Suppressor macrophage (primary cell): ENCODE results near the gene SNCAIP.
"Not testable (repeated sequence)": the region's sequence is repeated elsewhere in the genome, so short reads cannot be mapped to it uniquely, and the experiment has no call there.

ENCODE experiments used
- DNase-seq, 4 experiments: peaks; one replicate each; pipeline ENCODE4 v3.0.0-alpha.2; 2020 to 2022

Gene SNCAIP

DNA sequence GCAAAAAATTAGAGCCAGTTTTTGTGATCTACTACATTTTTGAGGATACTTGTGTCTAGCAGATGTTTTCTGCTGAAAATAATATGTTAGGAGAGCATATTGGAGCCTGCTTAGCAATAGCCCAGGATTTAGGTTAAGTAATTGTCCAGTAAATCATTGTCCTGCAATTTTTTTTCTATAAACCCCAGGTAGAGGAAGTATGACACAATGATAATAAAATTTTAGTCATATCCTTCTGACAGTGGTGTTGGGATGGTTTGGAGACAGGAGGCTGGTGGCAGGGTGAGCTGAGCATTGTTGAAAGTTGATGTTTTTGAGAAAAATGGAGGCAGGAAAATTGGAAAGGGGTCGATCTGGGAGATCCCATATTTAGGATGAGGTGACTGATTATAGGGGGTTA, 3.5 kb downstream of the SNCAIP start:
- no peak for DNase-seq

GRCh38 chr5:122316656-122317055, 4.6 kb downstream of the SNCAIP start:
- DNase-seq: no peak

DNA sequence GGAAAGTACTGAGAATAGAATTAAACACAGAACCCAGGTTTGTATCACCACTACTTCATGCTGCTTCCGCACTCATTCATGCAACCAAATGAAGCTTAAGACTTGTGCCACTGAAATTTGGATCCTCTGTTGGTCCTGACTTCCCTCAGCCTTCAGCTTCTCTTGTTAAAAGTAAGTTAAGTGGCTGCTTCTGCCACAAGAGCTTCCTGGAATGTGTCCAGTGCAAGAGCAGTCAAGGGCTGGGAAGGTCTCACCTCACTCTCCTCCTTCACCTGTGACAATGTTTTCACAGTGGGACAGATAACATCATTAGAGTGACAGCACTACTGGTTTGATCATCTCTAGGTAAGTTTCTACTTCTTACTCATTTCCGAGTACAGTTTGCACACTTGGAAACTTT, 7.9 kb downstream of the SNCAIP start:
- no peak for DNase-seq

- no peak for DNase-seq
Measured at GRCh38 chr5:122321921-122322320, 9.9 kb downstream of the SNCAIP start.

DNA sequence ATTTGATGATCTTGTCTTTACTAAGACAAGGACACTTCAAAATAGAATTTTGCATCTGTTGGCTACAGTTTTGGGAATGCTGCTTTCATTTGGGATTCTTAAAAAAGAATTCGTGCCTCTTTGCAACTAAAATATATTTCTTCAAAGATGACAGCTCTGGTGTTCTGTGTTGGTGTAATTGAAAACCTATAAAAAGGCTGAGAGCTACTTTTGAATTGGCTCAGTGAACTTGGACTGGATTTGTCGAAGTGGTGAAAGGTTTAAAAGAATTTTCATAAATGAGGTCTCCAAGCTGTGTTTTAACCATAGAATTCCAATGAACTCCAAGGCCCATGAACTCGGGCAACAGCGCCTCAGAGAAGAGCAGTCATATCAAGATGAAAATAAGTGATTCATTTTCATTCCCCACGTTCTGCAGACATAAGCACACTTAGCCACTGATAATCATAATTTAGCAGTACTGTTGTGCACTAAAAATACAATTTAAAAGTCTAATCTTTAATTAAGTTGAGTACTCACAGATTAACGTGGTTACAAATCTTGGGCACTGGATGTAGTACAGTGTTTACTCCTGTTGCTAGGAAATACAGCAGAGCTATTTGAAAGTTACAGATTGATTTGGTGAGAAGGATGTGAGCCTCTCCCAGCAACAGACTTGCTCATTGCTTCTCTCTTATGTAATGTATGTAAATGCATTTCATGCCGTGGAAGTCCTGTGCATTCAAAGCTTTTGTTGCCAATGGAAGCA, 10.9 kb downstream of the SNCAIP start:
- no peak for DNase-seq

- DNase-seq: no peak
Measured at GRCh38 chr5:122323738-122324137, 11.7 kb downstream of the SNCAIP start.

DNA sequence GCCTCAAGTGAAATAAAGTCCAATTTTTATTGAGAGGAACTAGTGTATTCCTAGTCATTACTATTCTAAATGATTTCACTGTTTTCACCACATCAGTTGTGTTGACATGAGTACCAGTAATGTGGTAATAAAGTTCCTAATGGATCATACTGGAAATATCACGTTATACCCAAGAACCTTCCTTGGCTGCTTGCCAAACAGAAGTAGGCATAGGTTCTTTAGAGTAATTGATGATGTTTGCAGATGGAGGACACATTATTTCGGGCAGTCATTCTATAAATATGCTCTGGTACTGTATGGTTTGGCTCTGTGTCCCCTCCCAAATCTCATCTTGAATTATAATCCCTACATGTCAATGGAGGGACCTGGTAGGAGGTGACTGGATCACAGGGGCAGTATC, 15.1 kb downstream of the SNCAIP start:
- no peak for DNase-seq

DNA sequence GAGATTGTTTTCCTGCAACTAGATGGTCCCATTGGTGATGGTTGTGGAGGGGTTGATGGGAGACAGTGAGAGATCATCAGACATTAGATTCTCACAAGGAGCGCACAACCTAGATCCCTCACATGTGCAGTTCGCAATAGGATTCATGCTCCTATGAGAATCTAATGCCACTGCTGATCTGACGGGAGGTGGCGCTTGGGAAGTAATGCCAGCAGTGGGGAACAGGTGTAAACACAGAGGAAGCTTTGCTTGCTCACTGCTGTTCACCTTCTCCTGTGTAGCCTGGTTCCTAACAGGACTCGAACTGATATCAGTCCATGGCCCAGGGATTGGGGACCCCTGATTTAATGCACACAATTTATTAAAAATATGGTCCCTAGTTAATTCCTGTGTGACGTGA, 18.8 kb downstream of the SNCAIP start:
- DNase-seq: no peak

- DNase-seq: no peak
Measured at GRCh38 chr5:122332599-122333555, 20.8 kb downstream of the SNCAIP start.

DNA sequence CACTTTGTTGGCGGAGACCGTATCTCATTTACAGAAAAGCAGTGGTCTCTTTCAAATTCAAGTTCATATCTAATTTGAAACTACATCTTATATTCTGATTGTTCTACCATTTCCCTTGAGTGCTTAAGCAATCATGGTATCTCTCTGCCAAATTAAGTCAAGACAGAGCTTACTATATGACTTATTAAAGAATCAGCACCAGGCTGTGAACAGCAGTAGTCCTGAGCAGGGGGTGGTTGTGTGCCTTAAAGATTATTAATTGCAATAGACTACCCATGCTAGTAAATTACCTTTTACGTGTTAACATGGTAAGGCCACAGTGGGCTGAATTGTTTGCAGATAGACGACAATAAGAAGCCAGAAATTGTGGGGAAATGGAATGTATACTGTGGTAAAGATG, 21.5 kb downstream of the SNCAIP start:
- DNase-seq: no peak

GRCh38 chr5:122339591-122339990, 27.6 kb downstream of the SNCAIP start:
- no peak for DNase-seq

DNA sequence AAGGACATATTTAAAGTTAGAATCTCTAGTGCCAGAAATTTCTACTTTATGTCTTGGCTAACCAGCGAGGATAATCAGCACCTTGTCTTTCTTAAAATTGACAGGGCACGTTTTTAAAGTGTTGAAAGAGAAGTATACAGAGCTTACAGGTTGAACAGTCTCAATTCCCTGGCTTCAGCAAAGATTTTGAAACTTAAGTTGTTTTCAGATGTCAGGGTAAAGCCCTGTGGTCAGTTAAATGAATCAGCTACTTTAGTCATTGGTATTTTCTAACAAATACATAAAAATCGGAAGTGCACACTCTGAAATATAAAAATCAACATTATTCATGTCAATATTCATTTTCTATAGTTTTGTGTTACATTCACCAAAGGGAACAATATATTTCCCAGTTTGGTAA, 29.1 kb downstream of the SNCAIP start:
- DNase-seq: no peak

- no peak for DNase-seq
Measured at GRCh38 chr5:122342256-122342655, 30.2 kb downstream of the SNCAIP start.

DNA sequence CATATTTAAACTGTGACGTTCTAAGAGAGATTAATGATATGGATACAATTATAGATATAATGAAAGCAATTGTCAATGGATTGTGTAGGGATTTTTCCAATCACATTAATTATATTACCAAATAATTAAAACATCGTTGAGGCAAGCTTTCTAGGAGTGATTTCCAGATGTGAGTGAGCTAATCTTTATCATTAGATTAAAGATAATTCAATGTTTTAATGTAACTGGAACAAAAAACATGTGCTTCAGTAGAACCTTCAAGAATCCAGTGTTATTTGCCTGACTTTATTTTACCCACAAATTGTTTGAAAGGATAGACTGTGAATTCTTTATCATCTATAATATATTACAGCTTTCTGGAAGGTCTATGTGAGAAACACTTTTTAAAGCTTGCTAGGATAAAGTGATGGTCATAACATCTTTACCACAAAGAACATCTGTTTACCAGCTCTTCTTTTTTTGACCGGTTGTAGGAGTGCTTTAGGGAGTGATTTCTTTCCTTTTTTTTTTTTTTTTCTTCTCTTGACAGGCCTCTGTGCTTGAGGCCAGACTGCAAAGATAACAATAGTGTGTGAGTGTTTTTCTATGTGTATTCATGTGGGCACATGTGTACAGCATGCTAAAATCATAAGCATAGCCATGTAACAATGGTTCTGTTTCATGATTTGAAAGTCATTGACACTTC, 35.0 kb downstream of the SNCAIP start:
- DNase-seq: no peak

DNA sequence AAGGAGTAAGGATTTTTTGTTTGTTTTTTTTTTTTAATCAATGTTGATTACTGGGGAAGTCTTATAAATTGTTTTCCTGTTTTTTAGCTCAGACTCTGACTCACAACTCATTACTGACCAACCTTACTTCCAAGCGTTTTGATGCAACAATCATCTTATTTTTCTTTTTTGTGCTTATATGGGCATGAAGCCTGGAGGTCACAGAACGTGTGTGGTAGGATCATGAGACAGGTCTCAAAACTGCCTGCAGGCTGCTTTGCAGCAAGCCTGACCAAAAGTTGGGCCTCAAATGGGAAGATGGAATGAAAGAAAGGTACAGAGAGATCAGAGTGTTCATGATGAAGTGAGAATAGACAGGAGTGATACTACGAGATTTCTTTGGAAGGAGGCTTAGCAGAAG, 38.5 kb downstream of the SNCAIP start:
- no peak for DNase-seq

GRCh38 chr5:122351416-122352157, 39.5 kb downstream of the SNCAIP start:
- DNase-seq: no peak

GRCh38 chr5:122352331-122352730, 40.3 kb downstream of the SNCAIP start:
- no peak for DNase-seq

DNA sequence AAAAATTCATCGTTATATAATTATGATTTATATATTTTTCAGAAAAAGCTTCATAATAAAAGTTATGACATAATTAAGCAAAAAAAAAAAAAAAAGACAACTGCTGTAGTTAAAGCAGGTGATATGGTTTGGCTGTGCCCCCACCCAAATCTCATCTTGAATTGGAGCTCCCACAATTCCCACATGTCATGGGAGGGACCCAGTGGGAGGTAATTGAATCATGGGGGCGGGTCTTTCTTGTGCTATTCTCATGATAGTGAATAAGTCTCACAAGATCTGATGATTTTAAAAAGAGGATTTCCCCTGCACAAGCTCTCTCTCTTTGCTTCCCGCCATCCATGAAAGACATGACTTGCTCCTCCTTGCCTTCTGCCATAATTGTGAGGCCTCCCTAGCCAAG, 41.3 kb downstream of the SNCAIP start:
- DNase-seq: not testable (repeated sequence)

- no peak for DNase-seq
Measured at GRCh38 chr5:122354293-122354692, 42.3 kb downstream of the SNCAIP start.

GRCh38 chr5:122355324-122355723, 43.3 kb downstream of the SNCAIP start:
- DNase-seq: no peak

DNA sequence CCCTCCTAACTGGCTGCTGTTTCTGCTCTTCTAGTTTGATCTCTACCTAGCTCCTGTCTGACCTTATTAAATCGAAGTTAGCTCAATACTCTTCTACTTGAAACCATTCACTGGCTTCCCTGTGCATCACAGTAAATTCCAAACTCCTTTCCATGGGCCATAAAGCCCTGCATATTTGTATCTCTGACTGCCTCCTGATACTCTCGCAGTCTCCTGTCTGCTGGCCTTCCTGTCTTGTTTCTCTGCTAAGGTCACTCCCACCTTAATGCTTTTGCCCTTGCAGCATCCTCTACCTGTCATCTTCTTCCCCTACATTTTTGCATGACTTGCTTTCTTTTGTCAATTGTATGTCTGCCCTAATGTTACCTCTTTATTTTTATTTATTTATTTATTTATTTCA, 44.8 kb downstream of the SNCAIP start:
- no peak for DNase-seq

DNA sequence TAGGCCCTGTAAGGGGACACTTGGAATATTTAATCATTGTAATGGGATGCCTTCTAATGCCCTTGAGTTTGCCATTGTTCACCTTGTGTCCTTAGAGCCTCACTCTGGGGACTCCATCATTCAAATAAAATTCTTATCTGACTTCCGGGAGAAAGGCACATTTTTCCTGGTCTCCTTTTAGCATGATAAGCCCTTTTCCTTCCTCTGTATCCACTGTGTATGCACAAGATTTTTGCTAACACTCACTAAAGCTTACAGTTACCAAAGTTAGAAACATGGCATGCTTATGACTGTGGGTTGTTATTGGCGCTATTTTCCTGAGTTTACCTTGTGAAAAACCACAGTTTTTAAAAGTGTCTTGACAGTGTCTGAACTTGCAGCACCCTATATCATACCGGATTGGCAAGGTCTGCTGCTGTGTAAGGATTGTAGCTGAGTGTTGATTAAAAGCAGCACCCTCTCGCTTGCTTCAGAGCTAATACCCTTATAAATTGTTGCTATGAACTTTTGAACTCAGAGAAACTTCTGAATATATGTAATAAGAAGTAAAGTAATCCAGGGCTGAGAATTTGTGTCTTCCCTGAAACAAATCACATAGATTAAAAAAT, 46.4 kb downstream of the SNCAIP start:
- DNase-seq: no peak
